ENCODE results near the gene LPCAT4.

The LPCAT4 gene

GRCh38 chr15:34323217-34323616, 43.8 kb downstream of the LPCAT4 start:
- TF ChIP-seq, protein P1, sequence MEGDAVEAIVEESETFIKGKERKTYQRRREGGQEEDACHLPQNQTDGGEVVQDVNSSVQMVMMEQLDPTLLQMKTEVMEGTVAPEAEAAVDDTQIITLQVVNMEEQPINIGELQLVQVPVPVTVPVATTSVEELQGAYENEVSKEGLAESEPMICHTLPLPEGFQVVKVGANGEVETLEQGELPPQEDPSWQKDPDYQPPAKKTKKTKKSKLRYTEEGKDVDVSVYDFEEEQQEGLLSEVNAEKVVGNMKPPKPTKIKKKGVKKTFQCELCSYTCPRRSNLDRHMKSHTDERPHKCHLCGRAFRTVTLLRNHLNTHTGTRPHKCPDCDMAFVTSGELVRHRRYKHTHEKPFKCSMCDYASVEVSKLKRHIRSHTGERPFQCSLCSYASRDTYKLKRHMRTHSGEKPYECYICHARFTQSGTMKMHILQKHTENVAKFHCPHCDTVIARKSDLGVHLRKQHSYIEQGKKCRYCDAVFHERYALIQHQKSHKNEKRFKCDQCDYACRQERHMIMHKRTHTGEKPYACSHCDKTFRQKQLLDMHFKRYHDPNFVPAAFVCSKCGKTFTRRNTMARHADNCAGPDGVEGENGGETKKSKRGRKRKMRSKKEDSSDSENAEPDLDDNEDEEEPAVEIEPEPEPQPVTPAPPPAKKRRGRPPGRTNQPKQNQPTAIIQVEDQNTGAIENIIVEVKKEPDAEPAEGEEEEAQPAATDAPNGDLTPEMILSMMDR (conservative IDR thresholded peaks at IDR 0.05; ENCODE audit: low read depth, low read length), result no peak
- no peak for DNase-seq (ENCODE audit: low read depth)
- H3K4me3 ChIP-seq (ENCODE audit: low read depth, low read length), result no peak overlapping the region

DNA sequence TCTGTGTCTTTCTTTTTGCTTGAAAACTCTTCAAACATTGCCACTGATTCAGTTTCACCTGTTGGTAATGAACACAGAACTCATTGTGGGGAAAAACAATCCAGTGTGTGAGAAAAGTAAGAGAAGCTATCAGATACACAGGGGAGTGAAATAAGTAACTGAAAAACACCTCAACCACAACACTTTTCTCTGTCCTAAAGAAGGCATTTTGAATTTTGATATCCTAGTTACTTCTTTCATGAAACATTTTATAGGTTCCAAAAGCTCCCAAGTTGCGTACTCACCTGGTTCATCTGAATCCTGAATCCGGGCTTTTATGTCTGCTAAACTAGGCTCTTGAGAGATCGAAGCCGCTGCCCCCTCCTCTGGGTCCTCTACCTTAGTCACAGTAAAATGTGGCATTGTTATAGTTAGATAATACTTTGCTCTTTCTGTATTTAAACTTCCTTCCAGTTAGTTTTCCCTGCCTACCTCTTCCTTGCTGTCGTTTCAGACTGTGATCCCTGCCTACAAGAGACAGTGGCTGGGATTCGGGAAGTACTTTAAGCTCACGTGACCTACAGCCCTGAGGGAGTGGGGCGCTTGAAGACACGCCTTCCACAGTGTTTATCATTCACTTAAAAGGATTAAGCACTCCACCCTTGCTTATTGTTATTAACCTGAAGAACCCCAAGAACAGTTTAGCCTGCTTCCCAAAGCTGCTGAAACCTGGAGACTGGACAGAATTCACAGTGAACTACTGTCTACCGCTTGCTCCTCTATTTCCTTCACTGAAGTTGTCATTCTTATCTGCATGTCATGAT, 48.5 kb downstream of the LPCAT4 start:
- TF ChIP-seq, protein P1 (conservative IDR thresholded peaks at IDR 0.05; ENCODE audit: low read depth, low read length), result no peak
- DNase-seq (ENCODE audit: low read depth), result peak; percentile 74
- peak overlapping the region; percentile 66 for H3K4me3 ChIP-seq (ENCODE audit: low read depth, low read length)

GRCh38 chr15:34314491-34315490, 52.2 kb downstream of the LPCAT4 start:
- H3K4me3 ChIP-seq (ENCODE audit: low read depth, low read length), result no peak overlapping the region
- DNase-seq (ENCODE audit: low read depth), result no peak
- TF ChIP-seq, protein P1 (conservative IDR thresholded peaks at IDR 0.05; ENCODE audit: low read depth, low read length), result no peak

DNA sequence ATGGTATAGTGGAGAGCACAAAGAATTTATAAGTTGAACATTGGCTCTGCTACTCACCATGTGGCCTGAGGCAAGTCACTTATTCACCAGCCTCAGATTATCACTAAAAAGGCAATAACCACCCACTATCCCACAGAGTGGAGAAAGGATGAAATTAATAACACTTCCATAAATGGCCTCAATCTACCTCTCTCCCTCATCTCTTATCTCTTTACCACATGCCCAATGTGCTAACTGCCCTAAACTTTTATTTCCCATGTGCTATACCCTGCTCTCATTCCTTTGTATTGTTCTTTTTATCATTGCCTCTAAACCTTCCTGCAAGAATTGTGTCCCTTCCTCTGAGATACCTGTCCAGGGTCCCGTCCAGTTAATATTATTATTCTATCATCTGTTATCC, 55.4 kb downstream of the LPCAT4 start:
- TF ChIP-seq, protein P1 (conservative IDR thresholded peaks at IDR 0.05; ENCODE audit: low read depth, low read length), result no peak
- H3K4me3 ChIP-seq (ENCODE audit: low read depth, low read length), result no peak overlapping the region
- no peak for DNase-seq (ENCODE audit: low read depth)
